ENCODE measurements around the gene DOK6.

The DOK6 gene

DNA sequence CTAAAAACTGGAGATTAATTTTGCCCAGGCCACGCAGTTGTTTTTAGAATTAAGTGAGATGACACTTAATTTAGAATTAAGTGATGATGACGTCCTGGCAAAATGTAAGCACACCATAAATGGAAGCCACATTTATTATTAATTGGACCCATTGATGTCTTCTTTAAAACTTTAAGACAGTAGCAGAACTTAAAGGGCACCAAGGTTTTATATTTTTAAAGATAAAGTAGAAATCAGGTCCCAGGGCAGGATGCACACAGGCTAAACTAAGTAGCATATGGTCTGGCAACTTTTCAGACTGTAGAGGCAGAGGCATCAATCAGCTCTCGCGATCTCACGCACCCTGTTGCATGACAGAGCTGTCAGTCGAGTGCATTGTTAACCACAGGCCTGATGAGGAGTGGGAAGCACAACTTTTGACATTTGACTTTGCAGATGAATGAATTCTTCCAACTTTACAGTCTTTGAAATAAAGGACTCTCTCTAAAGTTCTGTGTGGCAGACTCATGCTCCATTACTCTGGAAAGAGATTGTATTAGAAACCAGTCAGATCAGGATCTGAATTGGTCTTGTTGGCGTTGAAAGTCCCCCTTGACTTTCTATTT, 314.6 kb downstream of the DOK6 start:
- no peak for DNase-seq (ENCODE audit: extremely low read depth, low read depth)
- no peak overlapping the region for H3K4me3 ChIP-seq (replicated peaks; ENCODE audit: low read depth, low read length)
- TF ChIP-seq, protein P1, sequence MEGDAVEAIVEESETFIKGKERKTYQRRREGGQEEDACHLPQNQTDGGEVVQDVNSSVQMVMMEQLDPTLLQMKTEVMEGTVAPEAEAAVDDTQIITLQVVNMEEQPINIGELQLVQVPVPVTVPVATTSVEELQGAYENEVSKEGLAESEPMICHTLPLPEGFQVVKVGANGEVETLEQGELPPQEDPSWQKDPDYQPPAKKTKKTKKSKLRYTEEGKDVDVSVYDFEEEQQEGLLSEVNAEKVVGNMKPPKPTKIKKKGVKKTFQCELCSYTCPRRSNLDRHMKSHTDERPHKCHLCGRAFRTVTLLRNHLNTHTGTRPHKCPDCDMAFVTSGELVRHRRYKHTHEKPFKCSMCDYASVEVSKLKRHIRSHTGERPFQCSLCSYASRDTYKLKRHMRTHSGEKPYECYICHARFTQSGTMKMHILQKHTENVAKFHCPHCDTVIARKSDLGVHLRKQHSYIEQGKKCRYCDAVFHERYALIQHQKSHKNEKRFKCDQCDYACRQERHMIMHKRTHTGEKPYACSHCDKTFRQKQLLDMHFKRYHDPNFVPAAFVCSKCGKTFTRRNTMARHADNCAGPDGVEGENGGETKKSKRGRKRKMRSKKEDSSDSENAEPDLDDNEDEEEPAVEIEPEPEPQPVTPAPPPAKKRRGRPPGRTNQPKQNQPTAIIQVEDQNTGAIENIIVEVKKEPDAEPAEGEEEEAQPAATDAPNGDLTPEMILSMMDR (IDR thresholded peaks at IDR 0.05; ENCODE audit: low read depth, low read length, missing control alignments): no peak

GRCh38 chr18:69717586-69717985, 316.9 kb downstream of the DOK6 start:
- TF ChIP-seq, protein P1 (IDR thresholded peaks at IDR 0.05; ENCODE audit: low read depth, low read length, missing control alignments): no peak
- no peak overlapping the region for H3K4me3 ChIP-seq (replicated peaks; ENCODE audit: low read depth, low read length)

GRCh38 chr18:69718912-69719547, 318.3 kb downstream of the DOK6 start:
- DNase-seq (ENCODE audit: extremely low read depth, low read depth): no peak
- no peak overlapping the region for H3K4me3 ChIP-seq (replicated peaks; ENCODE audit: low read depth, low read length)
- TF ChIP-seq, protein P1 (IDR thresholded peaks at IDR 0.05; ENCODE audit: low read depth, low read length, missing control alignments): no peak

More at GRCh38 chr18:69717586-69717985, 316.9 kb downstream of the DOK6 start:
- DNase-seq (ENCODE audit: extremely low read depth, low read depth): no peak

- TF ChIP-seq, protein P1 (IDR thresholded peaks at IDR 0.05; ENCODE audit: low read depth, low read length, missing control alignments): no peak
- DNase-seq (ENCODE audit: extremely low read depth, low read depth): no peak
- no peak overlapping the region for H3K4me3 ChIP-seq (replicated peaks; ENCODE audit: low read depth, low read length)
Observed at GRCh38 chr18:69720422-69720821, 319.7 kb downstream of the DOK6 start.

GRCh38 chr18:69723434-69723833, 322.7 kb downstream of the DOK6 start:
- TF ChIP-seq, protein P1 (IDR thresholded peaks at IDR 0.05; ENCODE audit: low read depth, low read length, missing control alignments): no peak
- no peak for DNase-seq (ENCODE audit: extremely low read depth, low read depth)
- H3K4me3 ChIP-seq (replicated peaks; ENCODE audit: low read depth, low read length): no peak overlapping the region

DNA sequence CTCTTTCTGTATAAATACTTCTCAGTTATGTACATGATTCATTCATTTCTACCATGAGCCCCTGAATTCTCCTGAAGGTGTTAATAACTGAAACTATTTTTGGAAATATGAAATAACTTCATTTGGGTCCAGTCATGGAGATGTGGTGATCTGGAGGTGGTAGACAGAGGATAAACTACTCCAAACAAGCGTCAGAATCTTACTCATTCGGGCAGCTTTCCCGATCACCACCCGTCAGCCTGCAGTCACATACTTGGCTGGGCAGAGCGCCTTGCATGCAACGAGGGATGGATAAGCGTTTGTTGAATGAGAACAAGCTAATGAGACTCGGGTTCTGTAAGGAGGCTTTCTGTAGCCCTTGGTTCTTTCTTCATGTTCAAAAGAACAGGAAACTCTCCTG, 324.3 kb downstream of the DOK6 start:
- no peak overlapping the region for H3K4me3 ChIP-seq (replicated peaks; ENCODE audit: low read depth, low read length)
- TF ChIP-seq, protein P1 (IDR thresholded peaks at IDR 0.05; ENCODE audit: low read depth, low read length, missing control alignments): no peak
- DNase-seq (ENCODE audit: extremely low read depth, low read depth): no peak

All from HFF-Myc (cell line).